ENCODE results near the gene SPATA13. TPM values are rescaled to one million over a fixed set of nuclear protein-coding genes. Genes with fewer than 3 reads are reported as not detected.

SPATA13 gene
- total RNA-seq, 1 donor from 2014 or later: 2.7 TPM

GRCh38 chr13:24244802-24245201, 84.3 kb downstream of the SPATA13 start:
- no peak for DNase-seq (ENCODE audit: extremely low spot score, unreplicated experiment)
- TF ChIP-seq, protein P1, sequence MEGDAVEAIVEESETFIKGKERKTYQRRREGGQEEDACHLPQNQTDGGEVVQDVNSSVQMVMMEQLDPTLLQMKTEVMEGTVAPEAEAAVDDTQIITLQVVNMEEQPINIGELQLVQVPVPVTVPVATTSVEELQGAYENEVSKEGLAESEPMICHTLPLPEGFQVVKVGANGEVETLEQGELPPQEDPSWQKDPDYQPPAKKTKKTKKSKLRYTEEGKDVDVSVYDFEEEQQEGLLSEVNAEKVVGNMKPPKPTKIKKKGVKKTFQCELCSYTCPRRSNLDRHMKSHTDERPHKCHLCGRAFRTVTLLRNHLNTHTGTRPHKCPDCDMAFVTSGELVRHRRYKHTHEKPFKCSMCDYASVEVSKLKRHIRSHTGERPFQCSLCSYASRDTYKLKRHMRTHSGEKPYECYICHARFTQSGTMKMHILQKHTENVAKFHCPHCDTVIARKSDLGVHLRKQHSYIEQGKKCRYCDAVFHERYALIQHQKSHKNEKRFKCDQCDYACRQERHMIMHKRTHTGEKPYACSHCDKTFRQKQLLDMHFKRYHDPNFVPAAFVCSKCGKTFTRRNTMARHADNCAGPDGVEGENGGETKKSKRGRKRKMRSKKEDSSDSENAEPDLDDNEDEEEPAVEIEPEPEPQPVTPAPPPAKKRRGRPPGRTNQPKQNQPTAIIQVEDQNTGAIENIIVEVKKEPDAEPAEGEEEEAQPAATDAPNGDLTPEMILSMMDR (IDR thresholded peaks at IDR 0.05): no peak
- Mint-ChIP-seq H3K27ac (ENCODE audit: unreplicated experiment) (no peak overlapping the region), H3K36me3 (ENCODE audit: unreplicated experiment) (no peaks in the 10 kb centered on the region), H3K4me1 (ENCODE audit: unreplicated experiment) (no peaks in the 10 kb centered on the region), H3K4me3 (ENCODE audit: unreplicated experiment) (no peak overlapping the region), H3K9me3 (ENCODE audit: unreplicated experiment) (no peaks in the 10 kb centered on the region), H3K27me3 (ENCODE audit: unreplicated experiment) (no peaks in the 10 kb centered on the region)

GRCh38 chr13:24247016-24247415, 86.5 kb downstream of the SPATA13 start:
- DNase-seq (ENCODE audit: extremely low spot score, unreplicated experiment): no peak
- Mint-ChIP-seq H3K4me1 (ENCODE audit: unreplicated experiment) (no peaks in the 10 kb centered on the region), H3K27me3 (ENCODE audit: unreplicated experiment) (no peaks in the 10 kb centered on the region), H3K27ac (ENCODE audit: unreplicated experiment) (peak overlapping the region; percentile 31), H3K4me3 (ENCODE audit: unreplicated experiment) (no peak overlapping the region), H3K36me3 (ENCODE audit: unreplicated experiment) (no peaks in the 10 kb centered on the region), H3K9me3 (ENCODE audit: unreplicated experiment) (no peaks in the 10 kb centered on the region)
- TF ChIP-seq, protein P1 (IDR thresholded peaks at IDR 0.05): no peak

GRCh38 chr13:24249624-24250023, 89.1 kb downstream of the SPATA13 start:
- Mint-ChIP-seq H3K27me3 (ENCODE audit: unreplicated experiment) (no peaks in the 10 kb centered on the region), H3K36me3 (ENCODE audit: unreplicated experiment) (no peaks in the 10 kb centered on the region), H3K27ac (ENCODE audit: unreplicated experiment) (no peak overlapping the region), H3K4me3 (ENCODE audit: unreplicated experiment) (no peak overlapping the region), H3K4me1 (ENCODE audit: unreplicated experiment) (no peaks in the 10 kb centered on the region), H3K9me3 (ENCODE audit: unreplicated experiment) (no peaks in the 10 kb centered on the region)
- TF ChIP-seq, protein P1 (IDR thresholded peaks at IDR 0.05): no peak
- no peak for DNase-seq (ENCODE audit: extremely low spot score, unreplicated experiment)

DNA sequence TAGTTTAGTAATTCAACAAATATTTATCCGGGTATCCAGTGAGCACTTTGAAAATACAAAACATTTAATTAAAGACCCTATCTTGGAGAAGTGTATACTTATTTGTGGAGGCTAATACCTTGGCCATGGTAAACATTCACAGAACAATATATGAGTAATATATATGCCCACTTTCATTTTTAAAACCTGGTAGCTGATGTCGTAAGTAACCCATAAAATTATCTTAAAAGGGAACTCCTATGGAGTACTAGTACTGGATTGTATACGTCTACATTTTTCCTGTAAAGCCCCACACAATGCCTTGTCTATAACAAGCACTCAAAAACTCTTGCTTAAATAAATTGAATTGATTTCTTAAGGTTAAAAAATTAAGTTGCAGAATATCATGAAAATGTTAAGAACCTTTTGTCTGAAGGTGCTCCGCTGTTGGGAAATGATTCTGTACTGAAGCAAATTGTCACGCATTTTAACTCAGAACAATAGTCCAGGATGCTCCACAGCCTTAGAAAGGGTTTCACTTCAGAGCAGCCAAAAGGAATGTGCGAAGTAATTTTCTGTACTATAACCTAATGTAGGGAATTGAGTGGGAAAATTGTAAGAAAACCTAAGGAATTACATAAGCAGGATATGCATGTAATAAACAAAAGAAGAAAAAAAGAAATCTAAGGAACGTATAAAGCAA, 90.0 kb downstream of the SPATA13 start:
- H3K36me3 Mint-ChIP-seq (ENCODE audit: unreplicated experiment): no peaks in the 10 kb centered on the region
- H3K9me3 Mint-ChIP-seq (ENCODE audit: unreplicated experiment): no peaks in the 10 kb centered on the region
- DNase-seq (ENCODE audit: extremely low spot score, unreplicated experiment): no peak
- H3K4me1 Mint-ChIP-seq (ENCODE audit: unreplicated experiment): no peaks in the 10 kb centered on the region
- TF ChIP-seq, protein P1 (IDR thresholded peaks at IDR 0.05): no peak
- no peaks in the 10 kb centered on the region for H3K27me3 Mint-ChIP-seq (ENCODE audit: unreplicated experiment)
- H3K4me3 Mint-ChIP-seq (ENCODE audit: unreplicated experiment): no peak overlapping the region
- H3K27ac Mint-ChIP-seq (ENCODE audit: unreplicated experiment): no peak overlapping the region

DNA sequence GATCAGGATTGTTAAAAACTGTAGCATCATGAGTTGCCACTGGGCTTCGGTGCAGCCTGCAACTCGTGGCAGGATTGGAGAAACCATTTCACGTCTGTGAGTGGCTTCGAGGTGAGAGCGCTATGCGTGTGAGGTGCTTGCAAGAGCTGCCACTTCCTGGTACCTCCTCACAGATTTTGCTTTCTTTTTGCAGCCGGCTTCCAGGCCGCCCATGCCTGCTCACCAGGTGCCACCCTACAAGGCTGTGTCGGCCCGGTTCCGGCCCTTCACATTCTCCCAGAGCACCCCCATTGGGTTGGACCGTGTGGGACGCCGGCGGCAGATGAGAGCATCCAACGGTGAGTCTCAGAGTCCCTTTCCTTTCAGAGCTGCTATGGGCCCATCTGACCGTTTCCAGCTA, 91.0 kb downstream of the SPATA13 start:
- no peak for DNase-seq (ENCODE audit: extremely low spot score, unreplicated experiment)
- no peak overlapping the region for H3K4me3 Mint-ChIP-seq (ENCODE audit: unreplicated experiment)
- TF ChIP-seq, protein P1 (IDR thresholded peaks at IDR 0.05): no peak
- H3K36me3 Mint-ChIP-seq (ENCODE audit: unreplicated experiment): no peaks in the 10 kb centered on the region
- no peaks in the 10 kb centered on the region for H3K4me1 Mint-ChIP-seq (ENCODE audit: unreplicated experiment)
- H3K27ac Mint-ChIP-seq (ENCODE audit: unreplicated experiment): no peak overlapping the region
- H3K9me3 Mint-ChIP-seq (ENCODE audit: unreplicated experiment): no peaks in the 10 kb centered on the region
- H3K27me3 Mint-ChIP-seq (ENCODE audit: unreplicated experiment): no peaks in the 10 kb centered on the region

All from osteocyte (in vitro differentiated cells).